Bronchial epithelial cell (primary cell): ENCODE measurements around the gene PDZRN3. TPM values are rescaled to one million over a fixed set of nuclear protein-coding genes. Genes with fewer than 3 reads are reported as not detected.

Experiments
- DNase-seq: peaks from one replicate; pipeline ENCODE4 v3.0.0-alpha.2; 2010; ENCODE audit warnings: low read depth
- FAIRE-seq: peaks from 2 replicates; lab custom pipeline; 2011; peaks lifted over from hg19 to GRCh38; lab: Jason Lieb, UNC
- H3K27me3 ChIP-seq: 2 replicates; pipeline ENCODE4 v1.5.1; 2011; ENCODE audit warnings: low read length; ENCODE audit not compliant: control insufficient read depth, insufficient read depth
- H3K36me3 ChIP-seq: 2 replicates; pipeline ENCODE4 v1.5.1; 2011; ENCODE audit warnings: low read length; ENCODE audit not compliant: control insufficient read depth, insufficient read depth
- H3K4me3 ChIP-seq: 2 replicates; pipeline ENCODE4 v1.5.1; 2011; ENCODE audit warnings: mild to moderate bottlenecking, low read depth, low read length, control low read depth
- CTCF ChIP-seq: IDR thresholded peaks from 2 replicates; pipeline ENCODE4 v1.5.1; 2011; ENCODE audit warnings: mild to moderate bottlenecking, moderate library complexity, low read length, control low read depth, inconsistent platforms; ENCODE audit not compliant: insufficient read depth, severe bottlenecking
- total RNA-seq: library from RNA; depleted of rRNA; stranded (reverse); fragments of >200 nt; gene quantifications from 2 replicates; pipeline ENCODE4 v1.2.1, GENCODE V29; 2014

PDZRN3 gene
- total RNA-seq, 1 donor from 2014 or later: 0.79 TPM

- FAIRE-seq (no peak), DNase-seq (no peak)
- no peak overlapping the region for H3K4me3 ChIP-seq
- no peaks in the 10 kb centered on the region for H3K27me3 ChIP-seq
- no peaks in the 10 kb centered on the region for H3K36me3 ChIP-seq
- no peak for TF ChIP-seq CTCF
Observed at GRCh38 chr3:73599605-73600004, 25.1 kb downstream of the PDZRN3 start.

GRCh38 chr3:73597476-73597875, 27.3 kb downstream of the PDZRN3 start:
- H3K36me3 ChIP-seq: no peaks in the 10 kb centered on the region
- no peak overlapping the region for H3K4me3 ChIP-seq
- FAIRE-seq: no peak
- TF ChIP-seq CTCF: no peak
- DNase-seq: no peak
- no peaks in the 10 kb centered on the region for H3K27me3 ChIP-seq

GRCh38 chr3:73592154-73593144, 32.3 kb downstream of the PDZRN3 start:
- no peak for FAIRE-seq
- no peak overlapping the region for H3K4me3 ChIP-seq
- no peaks in the 10 kb centered on the region for H3K36me3 ChIP-seq

GRCh38 chr3:73591286-73591800, 33.4 kb downstream of the PDZRN3 start:
- Histone ChIP-seq H3K36me3 (no peaks in the 10 kb centered on the region), H3K4me3 (no peak overlapping the region), H3K27me3 (no peaks in the 10 kb centered on the region)
- no peak for DNase-seq
- no peak for FAIRE-seq
- TF ChIP-seq CTCF: no peak

More at GRCh38 chr3:73592154-73593144, 32.3 kb downstream of the PDZRN3 start:
- H3K27me3 ChIP-seq: no peaks in the 10 kb centered on the region
- TF ChIP-seq CTCF: no peak
- DNase-seq: no peak

GRCh38 chr3:73586628-73587027, 38.1 kb downstream of the PDZRN3 start:
- no peak for FAIRE-seq
- Histone ChIP-seq H3K4me3 (no peak overlapping the region), H3K36me3 (no peaks in the 10 kb centered on the region), H3K27me3 (no peaks in the 10 kb centered on the region)
- TF ChIP-seq CTCF: no peak
- no peak for DNase-seq
